ENCODE data around the gene LBR.

- TF ChIP-seq, protein P1, sequence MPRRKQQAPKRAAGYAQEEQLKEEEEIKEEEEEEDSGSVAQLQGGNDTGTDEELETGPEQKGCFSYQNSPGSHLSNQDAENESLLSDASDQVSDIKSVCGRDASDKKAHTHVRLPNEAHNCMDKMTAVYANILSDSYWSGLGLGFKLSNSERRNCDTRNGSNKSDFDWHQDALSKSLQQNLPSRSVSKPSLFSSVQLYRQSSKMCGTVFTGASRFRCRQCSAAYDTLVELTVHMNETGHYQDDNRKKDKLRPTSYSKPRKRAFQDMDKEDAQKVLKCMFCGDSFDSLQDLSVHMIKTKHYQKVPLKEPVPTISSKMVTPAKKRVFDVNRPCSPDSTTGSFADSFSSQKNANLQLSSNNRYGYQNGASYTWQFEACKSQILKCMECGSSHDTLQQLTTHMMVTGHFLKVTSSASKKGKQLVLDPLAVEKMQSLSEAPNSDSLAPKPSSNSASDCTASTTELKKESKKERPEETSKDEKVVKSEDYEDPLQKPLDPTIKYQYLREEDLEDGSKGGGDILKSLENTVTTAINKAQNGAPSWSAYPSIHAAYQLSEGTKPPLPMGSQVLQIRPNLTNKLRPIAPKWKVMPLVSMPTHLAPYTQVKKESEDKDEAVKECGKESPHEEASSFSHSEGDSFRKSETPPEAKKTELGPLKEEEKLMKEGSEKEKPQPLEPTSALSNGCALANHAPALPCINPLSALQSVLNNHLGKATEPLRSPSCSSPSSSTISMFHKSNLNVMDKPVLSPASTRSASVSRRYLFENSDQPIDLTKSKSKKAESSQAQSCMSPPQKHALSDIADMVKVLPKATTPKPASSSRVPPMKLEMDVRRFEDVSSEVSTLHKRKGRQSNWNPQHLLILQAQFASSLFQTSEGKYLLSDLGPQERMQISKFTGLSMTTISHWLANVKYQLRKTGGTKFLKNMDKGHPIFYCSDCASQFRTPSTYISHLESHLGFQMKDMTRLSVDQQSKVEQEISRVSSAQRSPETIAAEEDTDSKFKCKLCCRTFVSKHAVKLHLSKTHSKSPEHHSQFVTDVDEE (CRISPR knock-in tag; IDR thresholded peaks at IDR 0.05) = no peak
- no peak for TF ChIP-seq ARNTL (CRISPR knock-in tag; IDR thresholded peaks at IDR 0.05; ENCODE audit: borderline replicate concordance, low read depth)
- TF ChIP-seq ZNF565 (CRISPR knock-in tag; conservative IDR thresholded peaks at IDR 0.05; ENCODE audit: low read depth) = no peak
- no peak for TF ChIP-seq RARB (CRISPR knock-in tag; IDR thresholded peaks at IDR 0.05)
These were observed 63.4 kb downstream of the LBR start for GRCh38 chr1:225364439-225364838.
